ENCODE data around the gene TMC6. TPM values are rescaled to one million over a fixed set of nuclear protein-coding genes. Genes with fewer than 3 reads are reported as not detected.
A peak's percentile ranks its signal among the peaks of the same experiment; 100 is the strongest.

Gene TMC6
- total RNA-seq, 2 donors from 2014 or later, result 143 to 149 TPM

- H3K4me3 Mint-ChIP-seq, result no peak overlapping the region
- H3K9me3 Mint-ChIP-seq, result no peaks in the 10 kb centered on the region
- H3K9ac ChIP-seq (ENCODE audit: extremely low read depth, low read length, poor library complexity, severe bottlenecking), result no peak overlapping the region
- H3K27me3 ChIP-seq (ENCODE audit: control insufficient read depth, insufficient read depth, low read length, poor library complexity, severe bottlenecking), result no peaks in the 10 kb centered on the region
- no peaks in the 10 kb centered on the region for H3K27me3 Mint-ChIP-seq (ENCODE audit: insufficient read depth)
- 93% methylated on average over 16 to 19 of the region's 19 CpGs for WGBS, 2 experiments (ENCODE audit: insufficient coverage in 1 of 2, insufficient read length in 1 of 2)
- no peaks in the 10 kb centered on the region for H3K4me1 Mint-ChIP-seq
- no peak overlapping the region for H3K27ac Mint-ChIP-seq
- H3K36me3 ChIP-seq (ENCODE audit: control insufficient read depth, insufficient read depth, low read length), result peaks cover 30% of the 10 kb centered on the region
- TF ChIP-seq, protein P1, sequence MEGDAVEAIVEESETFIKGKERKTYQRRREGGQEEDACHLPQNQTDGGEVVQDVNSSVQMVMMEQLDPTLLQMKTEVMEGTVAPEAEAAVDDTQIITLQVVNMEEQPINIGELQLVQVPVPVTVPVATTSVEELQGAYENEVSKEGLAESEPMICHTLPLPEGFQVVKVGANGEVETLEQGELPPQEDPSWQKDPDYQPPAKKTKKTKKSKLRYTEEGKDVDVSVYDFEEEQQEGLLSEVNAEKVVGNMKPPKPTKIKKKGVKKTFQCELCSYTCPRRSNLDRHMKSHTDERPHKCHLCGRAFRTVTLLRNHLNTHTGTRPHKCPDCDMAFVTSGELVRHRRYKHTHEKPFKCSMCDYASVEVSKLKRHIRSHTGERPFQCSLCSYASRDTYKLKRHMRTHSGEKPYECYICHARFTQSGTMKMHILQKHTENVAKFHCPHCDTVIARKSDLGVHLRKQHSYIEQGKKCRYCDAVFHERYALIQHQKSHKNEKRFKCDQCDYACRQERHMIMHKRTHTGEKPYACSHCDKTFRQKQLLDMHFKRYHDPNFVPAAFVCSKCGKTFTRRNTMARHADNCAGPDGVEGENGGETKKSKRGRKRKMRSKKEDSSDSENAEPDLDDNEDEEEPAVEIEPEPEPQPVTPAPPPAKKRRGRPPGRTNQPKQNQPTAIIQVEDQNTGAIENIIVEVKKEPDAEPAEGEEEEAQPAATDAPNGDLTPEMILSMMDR (conservative IDR thresholded peaks at IDR 0.05), result no peak
- peaks cover 45% of the 10 kb centered on the region for H3K36me3 Mint-ChIP-seq (ENCODE audit: low read depth)
- no peak overlapping the region for H3K27ac ChIP-seq (ENCODE audit: low read depth, low read length)
- H3K4me3 ChIP-seq (ENCODE audit: low read length), result no peak overlapping the region
- no peaks in the 10 kb centered on the region for H3K9me3 ChIP-seq (ENCODE audit: control insufficient read depth, low read length)
- no peaks in the 10 kb centered on the region for H3K4me1 ChIP-seq (ENCODE audit: control insufficient read depth, insufficient read depth, low read length)
- DNase-seq, result no peak
These were observed 17.4 kb downstream of the TMC6 start for GRCh38 chr17:78111016-78111726.

DNA sequence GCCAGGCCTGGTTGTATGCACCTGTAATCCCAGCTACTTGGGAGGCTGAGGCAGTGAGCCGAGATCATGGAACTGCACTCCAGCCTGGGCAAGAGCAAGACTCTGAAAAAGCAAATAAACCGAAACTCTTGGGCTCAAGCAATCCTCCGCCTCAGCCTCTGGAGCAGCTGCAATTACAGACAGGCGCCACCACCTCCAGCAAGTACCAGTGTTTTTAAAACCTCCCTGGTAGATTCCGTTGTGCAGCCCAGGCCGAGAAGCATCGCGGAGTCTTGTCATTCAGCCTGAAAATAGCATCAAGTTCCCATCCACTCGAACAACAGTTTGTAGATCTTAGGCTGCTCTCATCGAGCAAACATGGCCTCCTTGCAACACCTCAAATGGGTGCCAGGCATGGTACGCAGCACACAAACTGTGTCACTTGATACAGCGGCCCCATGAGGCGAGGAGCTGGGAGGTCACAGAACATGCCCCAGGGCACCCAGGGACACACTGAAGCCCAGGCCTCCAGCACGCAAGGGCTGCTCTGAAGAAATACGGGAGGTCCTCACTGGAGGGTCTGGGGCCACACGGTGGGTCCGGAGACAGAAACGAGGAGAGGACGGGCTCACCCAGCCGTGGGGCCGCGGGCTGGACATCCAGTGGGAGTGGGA lies 18.1 kb downstream of the TMC6 start:
- H3K36me3 Mint-ChIP-seq (ENCODE audit: low read depth), result peaks cover 46% of the 10 kb centered on the region
- Histone ChIP-seq H3K27ac (ENCODE audit: low read depth, low read length) (no peak overlapping the region), H3K4me3 (ENCODE audit: low read length) (no peak overlapping the region), H3K4me1 (ENCODE audit: control insufficient read depth, insufficient read depth, low read length) (no peaks in the 10 kb centered on the region), H3K9ac (ENCODE audit: extremely low read depth, low read length, poor library complexity, severe bottlenecking) (no peak overlapping the region), H3K9me3 (ENCODE audit: control insufficient read depth, low read length) (no peaks in the 10 kb centered on the region), H3K36me3 (ENCODE audit: control insufficient read depth, insufficient read depth, low read length) (peaks cover 35% of the 10 kb centered on the region), H3K27me3 (ENCODE audit: control insufficient read depth, insufficient read depth, low read length, poor library complexity, severe bottlenecking) (no peaks in the 10 kb centered on the region)
- H3K27ac Mint-ChIP-seq, result no peak overlapping the region
- no peaks in the 10 kb centered on the region for H3K27me3 Mint-ChIP-seq (ENCODE audit: insufficient read depth)
- H3K4me1 Mint-ChIP-seq, result no peaks in the 10 kb centered on the region
- 95 to 97% methylated on average over 22 of the region's 22 CpGs for WGBS, 2 experiments (ENCODE audit: insufficient coverage in 1 of 2, insufficient read length in 1 of 2)
- TF ChIP-seq, protein P1 (conservative IDR thresholded peaks at IDR 0.05), result no peak
- DNase-seq, result peak; percentile 50
- no peaks in the 10 kb centered on the region for H3K9me3 Mint-ChIP-seq
- no peak overlapping the region for H3K4me3 Mint-ChIP-seq

GRCh38 chr17:78109489-78109761 lies 19.1 kb downstream of the TMC6 start:
- Histone ChIP-seq H3K27me3 (ENCODE audit: control insufficient read depth, insufficient read depth, low read length, poor library complexity, severe bottlenecking) (no peaks in the 10 kb centered on the region), H3K4me3 (ENCODE audit: low read length) (no peak overlapping the region), H3K9ac (ENCODE audit: extremely low read depth, low read length, poor library complexity, severe bottlenecking) (no peak overlapping the region), H3K9me3 (ENCODE audit: control insufficient read depth, low read length) (no peaks in the 10 kb centered on the region), H3K4me1 (ENCODE audit: control insufficient read depth, insufficient read depth, low read length) (no peaks in the 10 kb centered on the region), H3K36me3 (ENCODE audit: control insufficient read depth, insufficient read depth, low read length) (peaks cover 30% of the 10 kb centered on the region), H3K27ac (ENCODE audit: low read depth, low read length) (no peak overlapping the region)
- no peak for DNase-seq
- WGBS, 2 experiments (ENCODE audit: insufficient coverage in 1 of 2, insufficient read length in 1 of 2), result 78 to 96% methylated on average over 9 of the region's 9 CpGs
- Mint-ChIP-seq H3K4me1 (no peaks in the 10 kb centered on the region), H3K4me3 (no peak overlapping the region), H3K36me3 (ENCODE audit: low read depth) (peaks cover 42% of the 10 kb centered on the region), H3K27me3 (ENCODE audit: insufficient read depth) (no peaks in the 10 kb centered on the region), H3K27ac (no peak overlapping the region), H3K9me3 (no peaks in the 10 kb centered on the region)
- TF ChIP-seq, protein P1 (conservative IDR thresholded peaks at IDR 0.05), result no peak

All from endodermal cell (in vitro differentiated cells).